H1 (cell line): ENCODE measurements around the gene KCTD17. TPM values are rescaled to one million over a fixed set of nuclear protein-coding genes. Genes with fewer than 3 reads are reported as not detected.

Source experiments
- CTCF ChIA-PET: fragments of 300-600 bp; sonication (Branson Sonifier 250); formaldehyde crosslinking; loops from one replicate; lab custom pipeline; 2021; ENCODE audit not compliant: partially characterized antibody; lab: Charles Lee
- POLR2A ChIA-PET: fragments of 300-600 bp; sonication (Branson Sonifier 250); formaldehyde crosslinking; loops from one replicate; lab custom pipeline; 2021; ENCODE audit warnings: inconsistent platforms; ENCODE audit not compliant: partially characterized antibody; lab: Charles Lee
- DNase-seq, 2 experiments: peaks; one replicate each; pipeline versions ENCODE4 v3.0.0 to v3.0.0-alpha.2; 2010 to 2022; ENCODE audit warnings: low spot score in 2 of 2, low read depth in 1 of 2, mixed read lengths in 1 of 2
- FAIRE-seq: peaks from 2 replicates; lab custom pipeline; 2011; peaks lifted over from hg19 to GRCh38; lab: Jason Lieb, UNC
- H2AFZ ChIP-seq: 2 replicates; pipeline ENCODE4 v1.8.1; 2012; ENCODE audit warnings: low read length, inconsistent platforms
- H2AK5ac ChIP-seq: 2 replicates; pipeline ENCODE4 v1.6.1; 2013; ENCODE audit warnings: low read depth, low read length
- H2BK120ac ChIP-seq: replicated peaks from 2 replicates; pipeline ENCODE3; 2013; ENCODE audit warnings: low read depth, low read length, inconsistent platforms
- H2BK12ac ChIP-seq: 2 replicates; pipeline ENCODE4 v1.6.1; 2013; ENCODE audit warnings: low read depth, low read length
- H2BK15ac ChIP-seq: 2 replicates; pipeline ENCODE4 v1.6.1; 2013; ENCODE audit warnings: low read length
- H2BK20ac ChIP-seq: 2 replicates; pipeline ENCODE4 v1.6.1; 2013; ENCODE audit warnings: low read length
- H2BK5ac ChIP-seq: 2 replicates; pipeline ENCODE4 v1.6.1; 2013; ENCODE audit warnings: low read depth, low read length
- H3K14ac ChIP-seq: 2 replicates; pipeline ENCODE4 v1.6.1; 2013; ENCODE audit warnings: inconsistent platforms; ENCODE audit not compliant: insufficient read length
- H3K18ac ChIP-seq: 2 replicates; pipeline ENCODE4 v1.6.1; 2013; ENCODE audit warnings: low read length; ENCODE audit errors: extremely low read depth
- H3K23ac ChIP-seq: 2 replicates; pipeline ENCODE4 v1.6.1; 2013; ENCODE audit warnings: inconsistent platforms; ENCODE audit not compliant: insufficient read length
- H3K23me2 ChIP-seq: 2 replicates; pipeline ENCODE4 v1.6.1; 2013; ENCODE audit warnings: low read depth, low read length
- H3K27ac ChIP-seq: 2 replicates; pipeline ENCODE4 v1.6.1; 2011; ENCODE audit warnings: low read depth, low read length, inconsistent platforms
- H3K27me3 ChIP-seq, 4 experiments: replicated peaks in 1 of 4; 1 replicate in 1 of 4; 2 replicates in 3 of 4; pipeline versions ENCODE4 v1.6.1 to v1.8.1; 2011 to 2013; ENCODE audit warnings: low read length in 3 of 4, mild to moderate bottlenecking in 3 of 4, inconsistent platforms in 2 of 4, mixed read lengths in 2 of 4, moderate library complexity in 1 of 4; ENCODE audit not compliant: control insufficient read depth in 3 of 4, insufficient read depth in 3 of 4; ENCODE audit errors: extremely low read depth in 1 of 4
- H3K36me3 ChIP-seq, 4 experiments: 2 replicates each; pipeline versions ENCODE4 v1.6.1 to v1.8.1; 2011 to 2013; ENCODE audit warnings: mild to moderate bottlenecking in 4 of 4, low read length in 3 of 4, moderate library complexity in 2 of 4, control low read depth in 1 of 4, inconsistent platforms in 1 of 4; ENCODE audit not compliant: insufficient read depth in 4 of 4, control insufficient read depth in 2 of 4
- H3K4ac ChIP-seq: replicated peaks from 2 replicates; pipeline ENCODE3; 2013; ENCODE audit warnings: low read length, low read depth, mixed read lengths, inconsistent platforms; ENCODE audit not compliant: insufficient read length
- H3K4me1 ChIP-seq, 4 experiments: replicated peaks in 1 of 4; 1 replicate in 1 of 4; 2 replicates in 3 of 4; pipeline versions ENCODE4 v1.6.1 to v1.8.1; 2011 to 2013; ENCODE audit warnings: low read length in 3 of 4, inconsistent platforms in 2 of 4, mixed read lengths in 1 of 4; ENCODE audit not compliant: insufficient read depth in 4 of 4, control insufficient read depth in 3 of 4
- H3K4me2 ChIP-seq, 2 experiments: 2 replicates each; pipeline versions ENCODE4 v1.6.1 to v1.8.1; 2011 to 2013; ENCODE audit warnings: low read depth in 2 of 2, low read length in 2 of 2, control low read depth in 1 of 2, inconsistent platforms in 1 of 2, mild to moderate bottlenecking in 1 of 2; ENCODE audit not compliant: insufficient read depth in 1 of 2
- H3K4me3 ChIP-seq, 4 experiments: fragments of 200-600, 300-600 bp in 1 of 4; sonication (generic), shearing (Covaris generic), sonication (Bioruptor Twin) in 1 of 4; 2 replicates each; pipeline versions ENCODE4 v1.5.1 to v1.8.1; 2011 to 2016; ENCODE audit warnings: low read length in 4 of 4, low read depth in 3 of 4, control low read depth in 2 of 4, inconsistent platforms in 2 of 4, mild to moderate bottlenecking in 2 of 4, mixed read lengths in 1 of 4, moderate library complexity in 1 of 4; ENCODE audit not compliant: insufficient read depth in 2 of 4; ENCODE audit errors: extremely low read depth in 1 of 4
- H3K56ac ChIP-seq: replicated peaks from 2 replicates; pipeline ENCODE3; 2013; ENCODE audit warnings: low read depth, mild to moderate bottlenecking, mixed read lengths, low read length, inconsistent platforms; ENCODE audit not compliant: insufficient read length
- H3K79me1 ChIP-seq: 2 replicates; pipeline ENCODE4 v1.6.1; 2013; ENCODE audit warnings: low read depth, low read length, control low read depth
- H3K79me2 ChIP-seq, 2 experiments: 2 replicates each; pipeline versions ENCODE4 v1.6.1 to v1.8.1; 2012 to 2013; ENCODE audit warnings: low read length in 2 of 2, mild to moderate bottlenecking in 2 of 2, inconsistent platforms in 1 of 2; ENCODE audit not compliant: insufficient read depth in 2 of 2, control insufficient read depth in 1 of 2
- H3K9ac ChIP-seq, 4 experiments: replicated peaks in 1 of 4; 1 replicate in 1 of 4; 2 replicates in 3 of 4; pipeline versions ENCODE4 v1.6.1 to v1.8.1; 2011 to 2013; ENCODE audit warnings: low read depth in 3 of 4, low read length in 3 of 4, control low read depth in 2 of 4, mild to moderate bottlenecking in 2 of 4, moderate library complexity in 2 of 4, inconsistent platforms in 1 of 4; ENCODE audit errors: extremely low read depth in 1 of 4
- H3K9me3 ChIP-seq, 2 experiments: 2 replicates each; pipeline versions ENCODE4 v1.6.1 to v1.8.1; 2012 to 2013; ENCODE audit warnings: mild to moderate bottlenecking in 2 of 2, moderate library complexity in 2 of 2, control low read depth in 1 of 2, inconsistent platforms in 1 of 2, low read depth in 1 of 2, low read length in 1 of 2, mixed read lengths in 1 of 2; ENCODE audit not compliant: insufficient read depth in 2 of 2
- H4K20me1 ChIP-seq, 2 experiments: replicated peaks in 1 of 2; 2 replicates each; pipeline versions ENCODE3 to v1.8.1; 2011 to 2013; ENCODE audit warnings: inconsistent platforms in 2 of 2, low read length in 2 of 2, mild to moderate bottlenecking in 1 of 2; ENCODE audit not compliant: insufficient read depth in 2 of 2, control insufficient read depth in 1 of 2
- H4K5ac ChIP-seq: 2 replicates; pipeline ENCODE4 v1.6.1; 2013; ENCODE audit warnings: low read length, low read depth, mixed read lengths, inconsistent platforms; ENCODE audit not compliant: insufficient read length
- H4K8ac ChIP-seq: 2 replicates; pipeline ENCODE4 v1.8.0; 2013; ENCODE audit warnings: mild to moderate bottlenecking, moderate library complexity, low read length, inconsistent platforms; ENCODE audit not compliant: insufficient read depth; ENCODE audit errors: extremely low read depth
- H4K91ac ChIP-seq: replicated peaks from 2 replicates; pipeline ENCODE3; 2013; ENCODE audit warnings: low read length, mixed read lengths, inconsistent platforms; ENCODE audit not compliant: insufficient read length
- BACH1 ChIP-seq: IDR thresholded peaks from 2 replicates; pipeline ENCODE4 v1.6.1; 2012; ENCODE audit warnings: low read length, improper control_type of control experiment
- E2F6 ChIP-seq: IDR thresholded peaks from 2 replicates; pipeline ENCODE4 v1.6.1; 2012; ENCODE audit warnings: inconsistent platforms
- EGR1 ChIP-seq: IDR thresholded peaks from 2 replicates; pipeline ENCODE4 v1.6.1; 2011; ENCODE audit warnings: low read depth, low read length, borderline replicate concordance
- HDAC2 ChIP-seq, 2 experiments: fragments of 300-600 bp in 1 of 2; sonication (generic) in 1 of 2; IDR thresholded peaks; 2 replicates each; pipeline ENCODE4 v1.6.1; 2011 to 2012; ENCODE audit warnings: low read depth in 2 of 2, low read length in 2 of 2, mild to moderate bottlenecking in 2 of 2, moderate library complexity in 2 of 2, borderline replicate concordance in 1 of 2, inconsistent platforms in 1 of 2
- TCF12 ChIP-seq: IDR thresholded peaks from 2 replicates; pipeline ENCODE4 v1.6.1; 2011; ENCODE audit warnings: low read depth, mild to moderate bottlenecking, low read length
- TEAD4 ChIP-seq: IDR thresholded peaks from 2 replicates; pipeline ENCODE4 v1.6.1; 2012; ENCODE audit warnings: low read depth, low read length, inconsistent platforms, mixed read lengths
- WGBS, 2 experiments: shearing (Covaris generic) in 1 of 2; methylation state at CpG; one replicate each; pipeline versions ENCODE4 v1.1.6 to v1.1.7; 2013 to 2015; ENCODE audit warnings: low lambda C conversion rate in 2 of 2, mixed read lengths in 2 of 2, inconsistent platforms in 1 of 2, low coverage in 1 of 2, missing lambda C conversion rate in 1 of 2; ENCODE audit not compliant: insufficient replicate concordance in 2 of 2, insufficient coverage in 1 of 2, insufficient read length in 1 of 2; ENCODE audit errors: extremely low coverage in 1 of 2, missing lambda C conversion rate in 1 of 2; 5-methylcytosine and 5-hydroxymethylcytosine counted together
- polyA plus RNA-seq, 7 experiments: library from polyadenylated mRNA; depleted of rRNA in 3 of 7; stranded (reverse) in 5 of 7; unstranded in 2 of 7; fragments of >200 nt in 5 of 7; fragments of 200-250 nt in 2 of 7; gene quantifications; 1 replicate in 5 of 7; 2 replicates in 1 of 7; 4 replicates in 1 of 7; pipeline versions ENCODE4 v1.2.1 to v1.2.3, GENCODE V29; 2011 to 2013; ENCODE audit warnings: missing spikeins in 2 of 7, mixed read lengths in 2 of 7
- total RNA-seq: library from RNA; stranded (reverse); fragmentation: NEBNext Ultra II Directional; extraction: Animal tissue kit (Norgen Biotek cat#: 25700); gene quantifications from 2 replicates; pipeline ENCODE4 v1.2.1, GENCODE V29; 2021
- TF ChIP-seq, protein P1 (sequence below), 3 experiments: IDR thresholded peaks; 1 replicate in 2 of 3; 2 replicates in 1 of 3; pipeline versions ENCODE4 v1.5.1 to v1.6.1; 2011; ENCODE audit warnings: low read length in 3 of 3, mild to moderate bottlenecking in 3 of 3, inconsistent platforms in 2 of 3, low read depth in 1 of 3, moderate library complexity in 1 of 3; ENCODE audit not compliant: insufficient read depth in 1 of 3; ENCODE audit errors: control extremely low read depth in 1 of 3

Gene KCTD17
- total and polyA plus RNA-seq, 2 of the 8 experiments (the other 6 are each of a cell fraction or from before 2014, with no cell fraction given): 39.4 to 44.0 TPM

GRCh38 chr22:37044634-37045625 lies 6.6 kb upstream of the KCTD17 start:
- H2BK120ac ChIP-seq: no peak overlapping the region
- peaks cover 0 to 11% (median 0%) of the 10 kb centered on the region in 4 experiments; a peak in 4 of 7 replicates for H3K27me3 ChIP-seq
- H3K4me2 ChIP-seq: no peak overlapping the region
- no peak overlapping the region for H3K9ac ChIP-seq
- H3K56ac ChIP-seq: no peak overlapping the region
- WGBS, 2 experiments: 84% methylated on average over 9 of the region's 9 CpGs; no CpG with 5 or more reads in 1 of the 2 experiments
- H2BK12ac ChIP-seq: 0 out of 2 replicates have a peak overlapping the region, but pooled peaks have one; percentile 17
- no peak overlapping the region for H2AK5ac ChIP-seq
- POLR2A ChIA-PET: interaction anchor here (1.2 to 3.0 kb wide), 4 partner anchors 15 to 26 kb away, joined by 4 to 13 read pairs (median 4); partner anchors contain the start of genes MPST and TST
- no peak overlapping the region for H3K23ac ChIP-seq
- no peak overlapping the region for H2AFZ ChIP-seq
- no peaks in the 10 kb centered on the region for H3K23me2 ChIP-seq
- H3K4me3 ChIP-seq: no peak overlapping the region
- no peaks in the 10 kb centered on the region for H4K20me1 ChIP-seq
- H4K91ac ChIP-seq: no peak overlapping the region
- H4K5ac ChIP-seq: no peak overlapping the region
- CTCF ChIA-PET: interaction anchor here (0.6 to 5.2 kb wide), 28 partner anchors 9 to 1306 kb away, joined by 3 to 56 read pairs (median 4); no protein-coding TSS in a partner anchor
- H3K79me2 ChIP-seq: no peaks in the 10 kb centered on the region
- no peak overlapping the region for H2BK20ac ChIP-seq
- DNase-seq (no peak), FAIRE-seq (no peak)
- no peaks in the 10 kb centered on the region; a peak in 1 of 7 replicates for H3K4me1 ChIP-seq
- H3K14ac ChIP-seq: no peak overlapping the region
- no peaks in the 10 kb centered on the region for H3K79me1 ChIP-seq
- no peaks in the 10 kb centered on the region for H3K9me3 ChIP-seq
- no peak overlapping the region for H3K27ac ChIP-seq
- no peak overlapping the region for H3K18ac ChIP-seq
- no peak overlapping the region for H4K8ac ChIP-seq
- no peak overlapping the region for H2BK5ac ChIP-seq
- no peaks in the 10 kb centered on the region for H3K36me3 ChIP-seq
- no peak overlapping the region for H2BK15ac ChIP-seq
- no peak overlapping the region for H3K4ac ChIP-seq
- TF ChIP-seq TEAD4: no peak
- TF ChIP-seq E2F6: no peak
- TF ChIP-seq HDAC2 (IDR thresholded peaks at IDR 0.05; ENCODE audit: borderline replicate concordance in 1 of 2, low read depth in 2 of 2, low read length in 2 of 2): no peak
- no peak for TF ChIP-seq BACH1
- TF ChIP-seq, protein P1, sequence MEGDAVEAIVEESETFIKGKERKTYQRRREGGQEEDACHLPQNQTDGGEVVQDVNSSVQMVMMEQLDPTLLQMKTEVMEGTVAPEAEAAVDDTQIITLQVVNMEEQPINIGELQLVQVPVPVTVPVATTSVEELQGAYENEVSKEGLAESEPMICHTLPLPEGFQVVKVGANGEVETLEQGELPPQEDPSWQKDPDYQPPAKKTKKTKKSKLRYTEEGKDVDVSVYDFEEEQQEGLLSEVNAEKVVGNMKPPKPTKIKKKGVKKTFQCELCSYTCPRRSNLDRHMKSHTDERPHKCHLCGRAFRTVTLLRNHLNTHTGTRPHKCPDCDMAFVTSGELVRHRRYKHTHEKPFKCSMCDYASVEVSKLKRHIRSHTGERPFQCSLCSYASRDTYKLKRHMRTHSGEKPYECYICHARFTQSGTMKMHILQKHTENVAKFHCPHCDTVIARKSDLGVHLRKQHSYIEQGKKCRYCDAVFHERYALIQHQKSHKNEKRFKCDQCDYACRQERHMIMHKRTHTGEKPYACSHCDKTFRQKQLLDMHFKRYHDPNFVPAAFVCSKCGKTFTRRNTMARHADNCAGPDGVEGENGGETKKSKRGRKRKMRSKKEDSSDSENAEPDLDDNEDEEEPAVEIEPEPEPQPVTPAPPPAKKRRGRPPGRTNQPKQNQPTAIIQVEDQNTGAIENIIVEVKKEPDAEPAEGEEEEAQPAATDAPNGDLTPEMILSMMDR (IDR thresholded peaks at IDR 0.05; ENCODE audit: control extremely low read depth in 1 of 3, insufficient read depth in 1 of 3, low read depth in 1 of 3, low read length in 3 of 3): no peak
- TF ChIP-seq TCF12: no peak
- no peak for TF ChIP-seq EGR1
